Stimulated activated CD4-positive, alpha-beta T cell treated with anti-CD3 and anti-CD28 coated beads, Interleukin-12 subunit alpha, Interleukin-12 subunit beta, amount 100 ng/mL, for 4 hours (primary cell): ENCODE measurements around the gene ARHGAP6.

Experiments
- DNase-seq: peaks from one replicate; pipeline ENCODE4 v3.0.0-alpha.2; 2020

Gene ARHGAP6

DNA sequence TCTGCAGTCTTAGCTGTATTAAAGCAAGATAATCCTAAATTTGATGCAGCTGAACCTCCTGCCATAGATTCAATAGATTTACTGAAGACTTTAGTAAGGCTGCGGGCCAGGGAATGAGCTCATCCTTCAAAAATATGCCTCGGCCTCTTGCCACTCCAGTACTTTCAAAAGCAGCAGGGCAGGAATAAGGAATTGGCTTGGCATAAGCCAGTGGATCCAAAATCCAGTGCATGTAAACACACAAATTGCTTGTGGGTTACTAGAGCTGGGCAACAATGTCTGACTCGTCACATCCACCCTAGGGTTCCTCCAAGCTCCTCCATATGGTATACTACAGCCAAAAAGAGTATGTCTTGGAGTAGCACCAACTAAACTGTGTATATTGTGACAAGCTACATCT is 207.6 kb downstream of the ARHGAP6 start:
- DNase-seq: no peak

- DNase-seq: no peak
These were observed 214.6 kb downstream of the ARHGAP6 start for GRCh38 chrX:11451151-11451550.

- no peak for DNase-seq
These were observed 215.4 kb downstream of the ARHGAP6 start for GRCh38 chrX:11450354-11450753.

DNA sequence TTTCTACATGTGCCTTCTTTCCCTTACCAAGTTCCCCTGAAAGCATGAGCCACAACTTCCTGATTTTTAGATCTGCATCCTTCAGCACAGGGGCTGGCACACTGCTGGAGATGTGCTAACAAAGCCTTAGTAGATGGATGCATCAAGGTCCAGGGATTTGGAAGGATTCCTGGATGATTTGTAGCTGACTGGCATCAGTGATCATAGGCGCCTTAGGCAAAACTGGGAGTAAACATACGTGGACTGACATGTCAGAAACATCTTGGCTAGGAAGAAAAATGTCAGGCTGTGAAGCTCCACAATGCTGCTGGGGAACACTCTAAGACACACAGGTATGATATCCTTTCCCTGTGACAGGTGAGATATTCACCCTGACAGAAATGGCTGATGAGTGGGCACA is 216.1 kb downstream of the ARHGAP6 start:
- DNase-seq: no peak

DNA sequence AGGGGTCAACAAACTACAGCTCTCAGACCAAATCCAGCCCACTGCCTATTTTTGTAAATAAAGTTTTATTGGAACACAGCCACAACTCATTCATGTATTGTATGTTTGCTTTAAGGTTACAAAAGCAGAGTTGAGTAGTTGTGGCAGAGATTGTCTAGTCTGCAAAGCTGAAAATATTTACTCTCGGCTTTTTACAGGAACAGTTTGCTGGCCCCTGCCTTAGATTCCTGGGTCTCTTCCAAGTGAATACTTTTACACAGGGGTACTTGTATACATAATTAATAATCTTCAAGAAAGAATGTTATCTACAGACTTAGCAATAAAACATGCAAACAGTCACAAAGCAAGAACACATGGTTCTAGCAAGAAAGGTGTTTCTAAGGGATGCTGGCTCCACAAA is 218.3 kb downstream of the ARHGAP6 start:
- DNase-seq: no peak

GRCh38 chrX:11446949-11447348 is 218.8 kb downstream of the ARHGAP6 start:
- no peak for DNase-seq

GRCh38 chrX:11446336-11446735 is 219.4 kb downstream of the ARHGAP6 start:
- no peak for DNase-seq

GRCh38 chrX:11445540-11445939 is 220.2 kb downstream of the ARHGAP6 start:
- no peak for DNase-seq

GRCh38 chrX:11444052-11444451 is 221.7 kb downstream of the ARHGAP6 start:
- no peak for DNase-seq

DNA sequence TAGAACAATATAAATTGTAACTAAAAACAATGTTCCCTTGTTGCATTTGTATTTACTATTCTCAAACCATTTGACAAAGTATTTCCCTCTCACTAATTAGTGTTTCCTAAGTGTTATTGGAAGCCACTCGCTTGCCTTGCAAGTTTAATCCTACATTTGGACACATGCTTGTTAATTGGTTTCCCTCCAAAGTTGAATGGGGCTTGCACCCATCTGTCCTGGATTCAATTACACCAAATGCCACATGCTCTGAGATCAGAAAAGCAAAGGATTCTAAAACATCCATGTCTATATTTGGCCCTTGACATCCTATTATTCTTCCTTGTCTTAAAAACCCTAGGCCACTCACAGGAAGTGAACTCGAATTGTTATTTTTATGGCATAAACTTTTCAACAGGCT is 225.9 kb downstream of the ARHGAP6 start:
- DNase-seq: no peak

DNA sequence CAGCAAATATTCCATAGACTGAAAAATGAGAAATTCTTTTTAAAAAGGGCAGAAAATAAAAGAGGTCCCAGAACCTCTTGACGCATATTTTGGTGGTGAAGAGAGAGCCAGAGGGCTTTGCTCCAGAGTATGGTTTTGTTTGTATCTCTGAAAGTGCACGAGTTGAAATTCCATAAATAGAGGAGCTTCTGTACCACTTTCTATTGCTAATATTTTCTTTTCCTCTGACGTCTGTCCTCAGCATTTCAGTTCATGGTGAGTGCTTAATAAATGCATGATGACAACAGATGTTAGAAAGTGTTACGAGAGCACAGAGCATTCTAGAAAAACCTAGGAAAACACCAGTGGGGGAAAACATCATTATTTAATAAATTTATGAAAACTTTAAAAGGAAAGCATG is 227.0 kb downstream of the ARHGAP6 start:
- no peak for DNase-seq

GRCh38 chrX:11438380-11438723 is 227.4 kb downstream of the ARHGAP6 start:
- no peak for DNase-seq

DNA sequence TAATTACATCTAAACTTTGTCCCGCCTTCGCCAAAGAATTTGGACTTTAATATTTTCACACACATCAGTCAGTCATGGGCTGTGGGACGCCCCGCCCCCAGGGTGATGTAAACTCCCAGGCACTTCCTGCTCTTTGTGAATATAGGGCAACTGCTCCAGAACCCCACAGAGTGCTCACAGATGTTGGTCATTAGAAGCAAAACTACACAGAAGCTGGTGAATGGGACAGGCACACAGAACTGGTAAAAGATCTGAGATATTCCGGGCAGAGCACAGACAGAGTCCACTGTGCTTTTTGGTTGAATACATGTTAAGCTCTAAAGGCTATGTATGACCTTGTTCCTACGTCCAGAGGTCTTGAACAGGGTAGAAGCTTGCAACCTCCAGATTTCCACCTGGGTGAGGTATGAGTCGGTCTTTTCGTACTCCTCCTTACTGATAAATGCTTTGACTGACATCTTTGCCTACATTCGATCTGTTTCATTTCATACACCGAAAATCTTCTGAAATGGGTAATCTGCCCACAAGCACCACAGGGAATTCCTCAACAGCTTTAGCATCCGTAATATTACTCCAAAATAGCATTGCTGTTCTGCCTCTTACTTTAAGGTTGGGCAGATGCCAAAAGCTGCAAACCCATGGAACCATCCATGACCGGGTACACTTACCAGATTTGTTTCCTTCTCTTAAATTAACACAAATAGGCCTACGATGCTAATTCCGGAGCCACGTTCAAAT is 227.9 kb downstream of the ARHGAP6 start:
- no peak for DNase-seq

DNA sequence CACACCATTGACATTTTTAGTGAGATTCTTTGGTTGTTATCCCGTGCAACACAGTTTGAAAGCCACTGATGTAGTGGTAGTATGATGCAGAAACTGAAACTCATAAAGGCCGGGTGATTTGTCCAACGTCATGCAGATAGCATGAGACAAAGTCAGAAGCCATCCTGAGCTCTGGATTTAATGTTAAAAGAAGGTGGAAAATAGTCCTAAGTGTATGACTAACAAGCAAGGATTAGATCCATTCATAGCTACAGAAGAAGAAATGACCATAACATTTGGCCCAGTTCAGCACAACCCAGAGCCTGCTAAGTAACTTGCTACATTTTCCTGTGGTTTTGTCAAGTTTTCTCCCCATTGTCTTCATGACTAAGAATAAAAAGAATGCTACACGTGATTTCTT is 230.2 kb downstream of the ARHGAP6 start:
- DNase-seq: no peak

DNA sequence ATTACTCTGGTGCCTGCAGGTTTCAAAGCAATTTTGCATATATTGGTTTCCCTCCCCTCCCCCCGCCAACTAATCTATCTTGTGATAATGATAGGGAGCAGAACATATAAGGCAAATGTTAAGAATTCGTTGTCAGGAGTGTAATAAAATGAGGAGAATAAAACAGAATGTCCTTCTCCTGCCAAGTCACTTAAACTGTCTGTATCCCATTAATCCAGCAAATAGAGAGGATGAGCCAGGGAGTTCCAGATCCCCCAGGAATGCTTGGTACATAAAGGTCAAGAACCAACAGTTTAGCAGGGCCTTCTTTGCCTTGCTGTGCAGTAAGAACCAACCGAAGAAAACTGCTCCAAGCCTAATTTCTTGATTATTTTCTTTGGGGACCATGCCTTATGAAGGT is 231.1 kb downstream of the ARHGAP6 start:
- no peak for DNase-seq

- no peak for DNase-seq
These were observed 233.9 kb downstream of the ARHGAP6 start for GRCh38 chrX:11431786-11432185.

DNA sequence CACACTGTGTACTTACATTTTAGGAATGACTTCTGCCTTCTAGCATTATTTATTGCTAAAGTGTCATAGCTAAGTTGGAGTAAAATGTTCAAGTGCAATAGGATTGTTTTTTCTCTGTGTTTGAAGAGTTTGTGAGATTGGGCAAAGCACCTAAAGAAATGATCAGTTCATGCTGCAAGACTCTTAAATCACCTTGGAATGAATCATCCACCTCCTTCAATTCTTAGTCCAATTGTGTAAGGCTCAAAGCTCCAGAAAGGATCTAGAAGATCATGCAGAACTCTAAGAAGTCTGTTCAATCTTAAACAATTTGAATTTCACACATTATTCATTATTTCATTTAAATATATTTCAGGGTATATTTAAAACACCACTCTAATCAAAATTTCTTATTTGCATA is 235.4 kb downstream of the ARHGAP6 start:
- no peak for DNase-seq

GRCh38 chrX:11429538-11430085 is 236.1 kb downstream of the ARHGAP6 start:
- no peak for DNase-seq

DNA sequence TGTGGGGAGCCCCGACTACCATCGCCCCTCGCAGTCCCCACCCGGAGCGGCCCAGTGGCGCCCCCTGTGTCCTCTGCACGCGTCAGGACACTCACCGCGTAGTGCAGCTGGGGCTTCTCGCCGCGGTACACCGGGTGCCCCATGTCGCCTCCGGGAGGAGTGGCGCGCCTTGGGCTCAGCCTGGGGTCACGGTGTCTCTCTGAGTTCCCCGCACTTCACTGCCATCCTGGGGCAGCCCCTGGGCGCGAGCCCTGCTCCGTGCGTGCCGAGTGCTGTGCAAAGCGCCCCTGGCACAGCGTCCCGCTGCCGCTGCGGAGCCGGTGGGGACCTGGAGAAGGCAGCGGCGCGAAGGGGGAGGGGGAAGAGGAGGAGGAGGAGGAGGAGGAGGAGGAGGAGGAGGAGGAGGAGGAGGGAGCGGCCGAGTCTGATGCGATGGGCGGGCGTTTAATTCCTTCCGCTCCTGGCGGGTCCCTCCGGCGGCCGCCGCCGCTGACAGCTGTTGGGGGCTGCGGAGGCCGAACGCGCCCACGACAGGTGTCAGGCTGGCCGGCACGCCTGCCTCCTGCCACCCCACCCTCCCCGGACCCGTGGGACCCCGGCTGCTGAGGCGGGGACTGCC is 238.2 kb downstream of the ARHGAP6 start:
- no peak for DNase-seq

GRCh38 chrX:11426712-11427452 is 238.8 kb downstream of the ARHGAP6 start:
- DNase-seq: no peak

- no peak for DNase-seq
These were observed 240.6 kb downstream of the ARHGAP6 start for GRCh38 chrX:11424903-11425674.

DNA sequence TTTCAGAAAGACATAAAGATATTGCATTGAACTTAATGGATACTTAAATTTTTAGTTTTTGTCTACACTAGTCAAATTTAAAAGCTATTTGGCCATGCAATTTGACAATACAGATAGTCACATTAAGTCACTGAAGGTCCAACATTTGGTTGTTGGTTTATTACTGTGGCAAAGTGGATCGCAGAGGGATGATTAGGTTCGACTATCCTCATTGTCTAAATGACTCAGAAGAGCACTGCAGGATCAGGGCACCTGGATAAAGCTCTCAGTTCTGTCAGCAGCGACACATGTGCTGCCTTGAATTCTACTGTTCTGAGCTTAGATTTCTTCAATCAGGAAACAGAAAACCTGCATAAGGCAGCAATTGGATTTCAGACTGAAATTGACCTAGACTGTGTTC is 241.8 kb downstream of the ARHGAP6 start:
- DNase-seq: no peak

DNA sequence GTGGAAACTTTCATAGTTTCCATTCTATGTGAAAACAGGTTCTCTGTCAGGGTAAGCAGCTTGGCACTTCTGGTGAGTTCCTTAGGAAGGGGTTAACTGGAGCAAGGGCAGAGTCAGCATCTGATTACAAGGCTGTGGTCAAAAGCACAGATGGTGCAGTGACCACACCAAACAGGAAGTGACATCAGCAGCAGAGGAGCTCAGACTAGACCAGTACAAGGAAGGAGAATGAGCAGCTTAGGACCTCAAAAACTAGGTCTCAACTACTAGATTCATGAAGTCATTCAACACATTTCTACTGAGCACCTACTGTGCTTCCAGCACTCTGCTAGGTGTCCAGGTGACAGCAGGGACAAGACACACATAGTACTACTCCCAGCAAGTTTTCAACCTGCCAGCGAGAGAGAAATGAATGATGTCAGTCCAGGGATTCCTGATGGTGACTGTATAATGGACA is 242.3 kb downstream of the ARHGAP6 start:
- DNase-seq: no peak
